ENCODE measurements around the gene ATR.
"Not testable (repeated sequence)": the region's sequence is repeated elsewhere in the genome, so short reads cannot be mapped to it uniquely, and the experiment has no call there.

Gene ATR

GRCh38 chr3:142578329-142579223, at the start of gene ATR:
ATR (minus strand) TSS chr3:142578733; CDS start chr3:142578704, 29 bp downstream.
- peak; percentile 72 for DNase-seq (ENCODE audit: low spot score)

- no peak for DNase-seq (ENCODE audit: low spot score)
Measured at GRCh38 chr3:142626971-142627370, 48.4 kb upstream of the ATR start.

- no peak for DNase-seq (ENCODE audit: low spot score)
Measured at GRCh38 chr3:142625153-142625440, 46.6 kb upstream of the ATR start.

- no peak for DNase-seq (ENCODE audit: low spot score)
Measured at GRCh38 chr3:142624341-142625152, 46.0 kb upstream of the ATR start.

- DNase-seq (ENCODE audit: low spot score): no peak
Measured at GRCh38 chr3:142623194-142623593, 44.7 kb upstream of the ATR start.

- DNase-seq (ENCODE audit: low spot score): no peak
Measured at GRCh38 chr3:142622405-142622804, 43.9 kb upstream of the ATR start.

- DNase-seq (ENCODE audit: low spot score): no peak
Measured at GRCh38 chr3:142618917-142619461, 40.5 kb upstream of the ATR start.

GRCh38 chr3:142615171-142615570, 36.6 kb upstream of the ATR start:
- DNase-seq (ENCODE audit: low spot score): no peak

- DNase-seq (ENCODE audit: low spot score): no peak
Measured at GRCh38 chr3:142614059-142614626, 35.6 kb upstream of the ATR start.

GRCh38 chr3:142613491-142613890, 35.0 kb upstream of the ATR start:
- DNase-seq (ENCODE audit: low spot score): no peak

- no peak for DNase-seq (ENCODE audit: low spot score)
Measured at GRCh38 chr3:142611206-142611605, 32.7 kb upstream of the ATR start.

GRCh38 chr3:142609136-142609535, 30.6 kb upstream of the ATR start:
- DNase-seq (ENCODE audit: low spot score): no peak

GRCh38 chr3:142608631-142609030, 30.1 kb upstream of the ATR start:
- DNase-seq (ENCODE audit: low spot score): no peak

GRCh38 chr3:142604940-142605339, 26.4 kb upstream of the ATR start:
- no peak for DNase-seq (ENCODE audit: low spot score)

- not testable (repeated sequence) for DNase-seq (ENCODE audit: low spot score)
Measured at GRCh38 chr3:142603386-142603705, 24.8 kb upstream of the ATR start.

GRCh38 chr3:142602619-142603385, 24.3 kb upstream of the ATR start:
- no peak for DNase-seq (ENCODE audit: low spot score)

- no peak for DNase-seq (ENCODE audit: low spot score)
Measured at GRCh38 chr3:142601713-142602112, 23.2 kb upstream of the ATR start.

- DNase-seq (ENCODE audit: low spot score): no peak
Measured at GRCh38 chr3:142597906-142598305, 19.4 kb upstream of the ATR start.

GRCh38 chr3:142596726-142597088, 18.2 kb upstream of the ATR start:
- no peak for DNase-seq (ENCODE audit: low spot score)

GRCh38 chr3:142595951-142596725, 17.6 kb upstream of the ATR start, which contains the start of gene PLS1:
PLS1 (plus strand) TSS chr3:142596393; CDS start chr3:142664238, 67,845 bp downstream.
- DNase-seq (ENCODE audit: low spot score): peak; percentile 75

- no peak for DNase-seq (ENCODE audit: low spot score)
Measured at GRCh38 chr3:142595581-142595950, 17.0 kb upstream of the ATR start.
